HepG2 (cell line): ENCODE measurements around the gene SLC25A45. TPM values are rescaled to one million over a fixed set of nuclear protein-coding genes. Genes with fewer than 3 reads are reported as not detected.

Experiments used
- FLYWCH1 ChIP-seq: sonication (generic); formaldehyde crosslinking; IDR thresholded peaks from 2 replicates; pipeline ENCODE4 v1.8.1; 2023; ENCODE audit warnings: mild to moderate bottlenecking, missing genetic modification reagents
- HHEX ChIP-seq: IDR thresholded peaks from 2 replicates; pipeline ENCODE4 v1.6.1; 2016; ENCODE audit warnings: control low read depth
- MAFG ChIP-seq: sonication (generic); formaldehyde crosslinking; IDR thresholded peaks from 2 replicates; pipeline ENCODE4 v1.5.1; 2020; ENCODE audit warnings: mild to moderate bottlenecking, missing genetic modification reagents
- RBFOX2 ChIP-seq: fragments of 200-400 bp; formaldehyde crosslinking; IDR thresholded peaks from 2 replicates; pipeline ENCODE4 v1.6.1; 2017; ENCODE audit warnings: low read depth, mild to moderate bottlenecking, low read length
- SETDB1 ChIP-seq: sonication (generic); formaldehyde crosslinking; IDR thresholded peaks from 2 replicates; pipeline ENCODE4 v1.5.1; 2020; ENCODE audit warnings: missing genetic modification reagents, mild to moderate bottlenecking, borderline replicate concordance
- WIZ ChIP-seq: sonication (generic); formaldehyde crosslinking; IDR thresholded peaks from 2 replicates; pipeline ENCODE4 v1.5.1; 2020; ENCODE audit warnings: mild to moderate bottlenecking, missing genetic modification reagents
- ZKSCAN5 ChIP-seq: sonication (generic); formaldehyde crosslinking; IDR thresholded peaks from 2 replicates; pipeline ENCODE4 v1.5.1; 2020; ENCODE audit warnings: mild to moderate bottlenecking, missing genetic modification reagents
- ZNF326 ChIP-seq: sonication (generic); formaldehyde crosslinking; IDR thresholded peaks from 2 replicates; pipeline ENCODE4 v1.4.0; 2020; ENCODE audit warnings: missing genetic modification reagents, borderline replicate concordance
- ZNF430 ChIP-seq: sonication (generic); formaldehyde crosslinking; IDR thresholded peaks from 2 replicates; pipeline ENCODE4 v1.9.0; 2021; ENCODE audit warnings: mild to moderate bottlenecking, missing genetic modification reagents
- ZNF737 ChIP-seq: sonication (generic); formaldehyde crosslinking; IDR thresholded peaks from 2 replicates; pipeline ENCODE4 v1.5.0; 2020; ENCODE audit warnings: missing genetic modification reagents, mild to moderate bottlenecking, borderline replicate concordance
- polyA plus RNA-seq, 8 experiments: library from polyadenylated mRNA; depleted of rRNA in 3 of 8; stranded (reverse) in 7 of 8; unstranded in 1 of 8; fragments of >200 nt; fragmentation: Illumina TruSeq in 4 of 8; extraction: Trizol in 4 of 8; gene quantifications; 2 replicates each; pipeline versions ENCODE4 v1.2.1 to v1.2.3, GENCODE V29; 2011 to 2016; ENCODE audit warnings: low read depth in 4 of 8, missing spikeins in 1 of 8, mixed read lengths in 1 of 8; ENCODE audit not compliant: insufficient read depth in 1 of 8
- total RNA-seq, 5 experiments: library from RNA; depleted of rRNA; stranded (reverse); fragments of >200 nt; fragmentation: Illumina TruSeq; extraction: Trizol; gene quantifications; 2 replicates each; pipeline ENCODE4 v1.2.3, GENCODE V29; 2016; ENCODE audit warnings: low read depth in 1 of 5
- TF ChIP-seq, protein P1 (sequence below): sonication (generic); formaldehyde crosslinking; IDR thresholded peaks from 2 replicates; pipeline ENCODE4 v1.4.0; 2020; ENCODE audit warnings: missing genetic modification reagents
- TF ChIP-seq, protein P2 (sequence below): sonication (generic); formaldehyde crosslinking; IDR thresholded peaks from 2 replicates; pipeline ENCODE4 v1.4.0; 2020; ENCODE audit warnings: missing genetic modification reagents

Gene SLC25A45
- total and polyA plus RNA-seq, 2 of the 13 experiments (the other 11 are each of a cell fraction or from before 2014, with no cell fraction given), result 1.2 to 3.4 TPM

- TF ChIP-seq, protein P1, sequence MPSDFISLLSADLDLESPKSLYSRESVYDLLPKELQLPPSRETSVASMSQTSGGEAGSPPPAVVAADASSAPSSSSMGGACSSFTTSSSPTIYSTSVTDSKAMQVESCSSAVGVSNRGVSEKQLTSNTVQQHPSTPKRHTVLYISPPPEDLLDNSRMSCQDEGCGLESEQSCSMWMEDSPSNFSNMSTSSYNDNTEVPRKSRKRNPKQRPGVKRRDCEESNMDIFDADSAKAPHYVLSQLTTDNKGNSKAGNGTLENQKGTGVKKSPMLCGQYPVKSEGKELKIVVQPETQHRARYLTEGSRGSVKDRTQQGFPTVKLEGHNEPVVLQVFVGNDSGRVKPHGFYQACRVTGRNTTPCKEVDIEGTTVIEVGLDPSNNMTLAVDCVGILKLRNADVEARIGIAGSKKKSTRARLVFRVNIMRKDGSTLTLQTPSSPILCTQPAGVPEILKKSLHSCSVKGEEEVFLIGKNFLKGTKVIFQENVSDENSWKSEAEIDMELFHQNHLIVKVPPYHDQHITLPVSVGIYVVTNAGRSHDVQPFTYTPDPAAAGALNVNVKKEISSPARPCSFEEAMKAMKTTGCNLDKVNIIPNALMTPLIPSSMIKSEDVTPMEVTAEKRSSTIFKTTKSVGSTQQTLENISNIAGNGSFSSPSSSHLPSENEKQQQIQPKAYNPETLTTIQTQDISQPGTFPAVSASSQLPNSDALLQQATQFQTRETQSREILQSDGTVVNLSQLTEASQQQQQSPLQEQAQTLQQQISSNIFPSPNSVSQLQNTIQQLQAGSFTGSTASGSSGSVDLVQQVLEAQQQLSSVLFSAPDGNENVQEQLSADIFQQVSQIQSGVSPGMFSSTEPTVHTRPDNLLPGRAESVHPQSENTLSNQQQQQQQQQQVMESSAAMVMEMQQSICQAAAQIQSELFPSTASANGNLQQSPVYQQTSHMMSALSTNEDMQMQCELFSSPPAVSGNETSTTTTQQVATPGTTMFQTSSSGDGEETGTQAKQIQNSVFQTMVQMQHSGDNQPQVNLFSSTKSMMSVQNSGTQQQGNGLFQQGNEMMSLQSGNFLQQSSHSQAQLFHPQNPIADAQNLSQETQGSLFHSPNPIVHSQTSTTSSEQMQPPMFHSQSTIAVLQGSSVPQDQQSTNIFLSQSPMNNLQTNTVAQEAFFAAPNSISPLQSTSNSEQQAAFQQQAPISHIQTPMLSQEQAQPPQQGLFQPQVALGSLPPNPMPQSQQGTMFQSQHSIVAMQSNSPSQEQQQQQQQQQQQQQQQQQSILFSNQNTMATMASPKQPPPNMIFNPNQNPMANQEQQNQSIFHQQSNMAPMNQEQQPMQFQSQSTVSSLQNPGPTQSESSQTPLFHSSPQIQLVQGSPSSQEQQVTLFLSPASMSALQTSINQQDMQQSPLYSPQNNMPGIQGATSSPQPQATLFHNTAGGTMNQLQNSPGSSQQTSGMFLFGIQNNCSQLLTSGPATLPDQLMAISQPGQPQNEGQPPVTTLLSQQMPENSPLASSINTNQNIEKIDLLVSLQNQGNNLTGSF (CRISPR knock-in tag), result no peak
- no peak; the same call in 1 of the 2 replicates for TF ChIP-seq ZNF737 (CRISPR knock-in tag)
- TF ChIP-seq ZNF326 (CRISPR knock-in tag), result no peak
- peak; percentile 21; the same call in 1 of the 2 replicates for TF ChIP-seq WIZ
- TF ChIP-seq, protein P2, sequence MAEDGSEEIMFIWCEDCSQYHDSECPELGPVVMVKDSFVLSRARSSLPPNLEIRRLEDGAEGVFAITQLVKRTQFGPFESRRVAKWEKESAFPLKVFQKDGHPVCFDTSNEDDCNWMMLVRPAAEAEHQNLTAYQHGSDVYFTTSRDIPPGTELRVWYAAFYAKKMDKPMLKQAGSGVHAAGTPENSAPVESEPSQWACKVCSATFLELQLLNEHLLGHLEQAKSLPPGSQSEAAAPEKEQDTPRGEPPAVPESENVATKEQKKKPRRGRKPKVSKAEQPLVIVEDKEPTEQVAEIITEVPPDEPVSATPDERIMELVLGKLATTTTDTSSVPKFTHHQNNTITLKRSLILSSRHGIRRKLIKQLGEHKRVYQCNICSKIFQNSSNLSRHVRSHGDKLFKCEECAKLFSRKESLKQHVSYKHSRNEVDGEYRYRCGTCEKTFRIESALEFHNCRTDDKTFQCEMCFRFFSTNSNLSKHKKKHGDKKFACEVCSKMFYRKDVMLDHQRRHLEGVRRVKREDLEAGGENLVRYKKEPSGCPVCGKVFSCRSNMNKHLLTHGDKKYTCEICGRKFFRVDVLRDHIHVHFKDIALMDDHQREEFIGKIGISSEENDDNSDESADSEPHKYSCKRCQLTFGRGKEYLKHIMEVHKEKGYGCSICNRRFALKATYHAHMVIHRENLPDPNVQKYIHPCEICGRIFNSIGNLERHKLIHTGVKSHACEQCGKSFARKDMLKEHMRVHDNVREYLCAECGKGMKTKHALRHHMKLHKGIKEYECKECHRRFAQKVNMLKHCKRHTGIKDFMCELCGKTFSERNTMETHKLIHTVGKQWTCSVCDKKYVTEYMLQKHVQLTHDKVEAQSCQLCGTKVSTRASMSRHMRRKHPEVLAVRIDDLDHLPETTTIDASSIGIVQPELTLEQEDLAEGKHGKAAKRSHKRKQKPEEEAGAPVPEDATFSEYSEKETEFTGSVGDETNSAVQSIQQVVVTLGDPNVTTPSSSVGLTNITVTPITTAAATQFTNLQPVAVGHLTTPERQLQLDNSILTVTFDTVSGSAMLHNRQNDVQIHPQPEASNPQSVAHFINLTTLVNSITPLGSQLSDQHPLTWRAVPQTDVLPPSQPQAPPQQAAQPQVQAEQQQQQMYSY (CRISPR knock-in tag), result no peak; the same call in 1 of the 2 replicates
- TF ChIP-seq RBFOX2, result peak; percentile 92
- no peak for TF ChIP-seq MAFG
- no peak for TF ChIP-seq HHEX (CRISPR knock-in tag)
- no peak for TF ChIP-seq SETDB1 (CRISPR knock-in tag)
- no peak for TF ChIP-seq FLYWCH1 (CRISPR knock-in tag)
- peak; percentile 96 for TF ChIP-seq ZNF430
- peak; percentile 98 for TF ChIP-seq ZKSCAN5
Observed at GRCh38 chr11:65382033-65382803, at the start of gene SLC25A45 (continued).
